ENCODE results near the gene CPT1B.
A peak's percentile ranks its signal among the peaks of the same experiment; 100 is the strongest.

CPT1B gene

DNA sequence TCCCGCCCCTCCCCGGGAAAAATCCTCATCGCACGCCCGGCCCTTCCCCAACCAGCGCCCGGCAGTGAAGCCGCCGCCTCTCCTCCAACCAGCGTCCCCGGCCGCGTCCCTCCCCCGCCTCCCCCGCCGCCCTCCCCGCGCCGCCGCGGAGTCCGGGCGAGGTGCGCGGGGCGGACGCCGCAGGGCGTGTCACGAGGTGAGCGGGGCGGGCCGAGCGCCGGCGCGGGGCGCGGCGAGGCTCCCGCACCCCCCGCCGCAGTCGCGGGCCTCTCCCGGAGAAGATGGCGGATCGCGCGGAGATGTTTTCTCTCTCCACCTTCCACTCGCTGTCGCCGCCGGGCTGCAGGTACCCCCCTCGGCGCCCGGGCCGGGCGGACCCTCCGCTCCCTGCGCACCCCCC is 22.3 kb upstream of the CPT1B start, which contains the start of gene MAPK8IP2:
Gene MAPK8IP2 (plus strand): TSS at position 256 of the 400 bp plus-strand sequence. CDS start 26 bp downstream, at position 282.
- Histone ChIP-seq H3K4me3 (ENCODE audit: low read length) (no peak within 1 kb of the TSS), H3K4me2 (ENCODE audit: low read length) (peak within 1 kb of the TSS; percentile 67), H3K36me3 (ENCODE audit: insufficient read depth, low read length) (no peaks in the 10 kb centered on the region), H3K9me3 (replicated peaks; ENCODE audit: low read length) (no peaks in the 10 kb centered on the region), H3K27me3 (ENCODE audit: control insufficient read depth, insufficient read depth, low read length) (peaks cover 39% of the 10 kb centered on the region), H3K9ac (ENCODE audit: low read depth, low read length) (no peak within 1 kb of the TSS), H3K4me1 (ENCODE audit: control insufficient read depth, insufficient read depth, low read length) (no peaks in the 10 kb centered on the region)

GRCh38 chr22:50599816-50600455 is 21.7 kb upstream of the CPT1B start:
- Histone ChIP-seq H3K4me1 (ENCODE audit: control insufficient read depth, insufficient read depth, low read length) (no peaks in the 10 kb centered on the region), H3K4me3 (ENCODE audit: low read length) (no peak overlapping the region), H3K9ac (ENCODE audit: low read depth, low read length) (no peak overlapping the region), H3K27me3 (ENCODE audit: control insufficient read depth, insufficient read depth, low read length) (peaks cover 33% of the 10 kb centered on the region), H3K36me3 (ENCODE audit: insufficient read depth, low read length) (no peaks in the 10 kb centered on the region), H3K4me2 (ENCODE audit: low read length) (peak overlapping the region; percentile 67), H3K9me3 (replicated peaks; ENCODE audit: low read length) (no peaks in the 10 kb centered on the region)

DNA sequence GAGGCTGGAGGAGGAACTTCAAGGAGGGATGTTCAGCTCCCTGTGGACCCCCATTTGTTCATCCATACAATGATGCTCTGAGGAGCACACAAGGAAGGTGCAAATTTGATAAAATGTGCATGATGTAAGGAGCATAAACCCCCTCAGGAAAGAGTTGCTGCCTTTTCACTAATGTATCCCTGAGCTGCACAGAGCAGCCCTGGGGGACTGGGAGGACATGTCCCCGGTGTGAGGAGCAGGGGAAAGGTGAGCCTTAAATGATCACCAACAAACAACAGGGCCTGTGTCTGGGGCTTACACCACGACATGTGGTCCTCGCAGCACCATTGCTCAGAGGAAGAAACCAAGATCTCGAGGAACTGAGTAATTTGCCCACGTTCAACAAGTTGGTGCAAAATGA is 18.9 kb upstream of the CPT1B start:
- Histone ChIP-seq H3K27me3 (ENCODE audit: control insufficient read depth, insufficient read depth, low read length) (peaks cover 15% of the 10 kb centered on the region), H3K9ac (ENCODE audit: low read depth, low read length) (no peak overlapping the region), H3K36me3 (ENCODE audit: insufficient read depth, low read length) (no peaks in the 10 kb centered on the region), H3K4me2 (ENCODE audit: low read length) (no peak overlapping the region), H3K4me1 (ENCODE audit: control insufficient read depth, insufficient read depth, low read length) (no peaks in the 10 kb centered on the region), H3K4me3 (ENCODE audit: low read length) (no peak overlapping the region), H3K9me3 (replicated peaks; ENCODE audit: low read length) (no peaks in the 10 kb centered on the region)

DNA sequence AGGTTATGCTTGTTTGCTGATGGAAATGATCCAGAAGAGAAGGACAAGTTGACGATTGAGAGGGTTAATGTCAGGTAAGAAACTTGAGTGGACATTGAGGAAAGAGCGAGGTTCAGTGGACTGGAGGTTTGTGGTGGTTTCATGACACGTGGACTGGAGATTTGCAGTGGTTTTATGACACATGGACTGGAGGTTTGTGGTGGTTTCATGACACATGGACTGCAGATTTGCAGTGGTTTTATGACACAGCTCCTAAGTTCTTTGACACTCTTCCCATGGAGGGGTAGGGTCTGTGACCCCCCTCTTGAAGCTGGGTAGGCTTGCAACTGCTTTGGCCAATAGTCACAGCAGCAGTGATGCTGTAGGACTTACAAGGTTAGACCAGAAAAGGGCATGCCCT is 17.0 kb upstream of the CPT1B start:
- Histone ChIP-seq H3K4me3 (ENCODE audit: low read length) (no peak overlapping the region), H3K36me3 (ENCODE audit: insufficient read depth, low read length) (no peaks in the 10 kb centered on the region), H3K4me2 (ENCODE audit: low read length) (no peak overlapping the region), H3K9ac (ENCODE audit: low read depth, low read length) (no peak overlapping the region), H3K27me3 (ENCODE audit: control insufficient read depth, insufficient read depth, low read length) (peaks cover 4% of the 10 kb centered on the region), H3K4me1 (ENCODE audit: control insufficient read depth, insufficient read depth, low read length) (no peaks in the 10 kb centered on the region), H3K9me3 (replicated peaks; ENCODE audit: low read length) (no peaks in the 10 kb centered on the region)

DNA sequence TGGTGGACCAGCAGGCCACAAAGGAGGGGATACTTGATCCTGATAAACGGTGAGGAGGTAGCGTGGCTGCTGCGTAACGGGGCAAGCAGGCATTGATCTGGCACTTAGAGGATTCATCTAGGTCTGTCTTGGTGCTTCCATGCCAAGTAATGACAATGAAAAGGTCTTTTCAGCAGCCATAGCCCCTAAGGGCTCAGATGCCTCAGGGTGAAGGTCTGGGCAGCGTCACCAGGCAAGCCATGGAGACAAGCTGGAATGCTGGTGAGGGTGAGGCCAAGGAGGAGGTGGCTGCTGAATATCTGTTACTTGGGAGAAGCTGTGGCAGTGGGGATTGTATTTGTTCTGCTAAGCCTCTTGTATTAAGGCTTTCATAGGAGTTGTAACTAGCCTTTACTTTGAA is 9.2 kb upstream of the CPT1B start:
- Histone ChIP-seq H3K4me3 (ENCODE audit: low read length) (no peak overlapping the region), H3K4me2 (ENCODE audit: low read length) (no peak overlapping the region), H3K4me1 (ENCODE audit: control insufficient read depth, insufficient read depth, low read length) (peaks cover 5% of the 10 kb centered on the region), H3K36me3 (ENCODE audit: insufficient read depth, low read length) (no peaks in the 10 kb centered on the region), H3K27me3 (ENCODE audit: control insufficient read depth, insufficient read depth, low read length) (no peaks in the 10 kb centered on the region), H3K9ac (ENCODE audit: low read depth, low read length) (no peak overlapping the region), H3K9me3 (replicated peaks; ENCODE audit: low read length) (no peaks in the 10 kb centered on the region)

GRCh38 chr22:50586416-50586815 is 8.2 kb upstream of the CPT1B start:
- no peaks in the 10 kb centered on the region for H3K9me3 ChIP-seq (replicated peaks; ENCODE audit: low read length)
- H3K9ac ChIP-seq (ENCODE audit: low read depth, low read length) = no peak overlapping the region
- H3K27me3 ChIP-seq (ENCODE audit: control insufficient read depth, insufficient read depth, low read length) = no peaks in the 10 kb centered on the region
- no peak overlapping the region for H3K4me3 ChIP-seq (ENCODE audit: low read length)
- H3K4me2 ChIP-seq (ENCODE audit: low read length) = no peak overlapping the region
- H3K36me3 ChIP-seq (ENCODE audit: insufficient read depth, low read length) = no peaks in the 10 kb centered on the region
- H3K4me1 ChIP-seq (ENCODE audit: control insufficient read depth, insufficient read depth, low read length) = peaks cover 10% of the 10 kb centered on the region

GRCh38 chr22:50585781-50586180 is 7.6 kb upstream of the CPT1B start:
- H3K4me1 ChIP-seq (ENCODE audit: control insufficient read depth, insufficient read depth, low read length) = peaks cover 12% of the 10 kb centered on the region
- H3K27me3 ChIP-seq (ENCODE audit: control insufficient read depth, insufficient read depth, low read length) = no peaks in the 10 kb centered on the region
- H3K4me3 ChIP-seq (ENCODE audit: low read length) = no peak overlapping the region
- H3K9ac ChIP-seq (ENCODE audit: low read depth, low read length) = no peak overlapping the region
- H3K9me3 ChIP-seq (replicated peaks; ENCODE audit: low read length) = no peaks in the 10 kb centered on the region
- H3K4me2 ChIP-seq (ENCODE audit: low read length) = no peak overlapping the region
- peaks cover 3% of the 10 kb centered on the region for H3K36me3 ChIP-seq (ENCODE audit: insufficient read depth, low read length)

DNA sequence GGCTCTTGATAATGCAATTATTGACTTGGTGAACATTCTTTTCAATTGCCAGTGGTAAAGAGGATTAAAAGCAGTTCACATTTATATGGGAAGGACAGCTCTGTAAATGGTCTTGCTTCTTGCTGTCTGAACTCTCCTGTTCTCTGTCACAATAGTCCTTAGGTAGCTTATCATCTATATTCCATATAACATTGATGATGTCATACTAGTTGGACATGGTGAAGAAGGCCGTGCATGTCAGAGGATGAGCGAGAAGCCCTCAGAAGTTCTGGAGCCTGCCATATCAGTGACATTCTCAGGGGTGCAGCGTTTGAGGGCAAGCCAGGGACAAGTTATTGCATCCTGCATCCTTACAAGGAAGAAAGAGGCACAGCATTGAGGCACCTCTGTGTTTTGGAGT is 7.0 kb upstream of the CPT1B start:
- no peaks in the 10 kb centered on the region for H3K9me3 ChIP-seq (replicated peaks; ENCODE audit: low read length)
- no peak overlapping the region for H3K4me2 ChIP-seq (ENCODE audit: low read length)
- peaks cover 5% of the 10 kb centered on the region for H3K36me3 ChIP-seq (ENCODE audit: insufficient read depth, low read length)
- peaks cover 12% of the 10 kb centered on the region for H3K4me1 ChIP-seq (ENCODE audit: control insufficient read depth, insufficient read depth, low read length)
- H3K27me3 ChIP-seq (ENCODE audit: control insufficient read depth, insufficient read depth, low read length) = no peaks in the 10 kb centered on the region
- H3K4me3 ChIP-seq (ENCODE audit: low read length) = no peak overlapping the region
- no peak overlapping the region for H3K9ac ChIP-seq (ENCODE audit: low read depth, low read length)

DNA sequence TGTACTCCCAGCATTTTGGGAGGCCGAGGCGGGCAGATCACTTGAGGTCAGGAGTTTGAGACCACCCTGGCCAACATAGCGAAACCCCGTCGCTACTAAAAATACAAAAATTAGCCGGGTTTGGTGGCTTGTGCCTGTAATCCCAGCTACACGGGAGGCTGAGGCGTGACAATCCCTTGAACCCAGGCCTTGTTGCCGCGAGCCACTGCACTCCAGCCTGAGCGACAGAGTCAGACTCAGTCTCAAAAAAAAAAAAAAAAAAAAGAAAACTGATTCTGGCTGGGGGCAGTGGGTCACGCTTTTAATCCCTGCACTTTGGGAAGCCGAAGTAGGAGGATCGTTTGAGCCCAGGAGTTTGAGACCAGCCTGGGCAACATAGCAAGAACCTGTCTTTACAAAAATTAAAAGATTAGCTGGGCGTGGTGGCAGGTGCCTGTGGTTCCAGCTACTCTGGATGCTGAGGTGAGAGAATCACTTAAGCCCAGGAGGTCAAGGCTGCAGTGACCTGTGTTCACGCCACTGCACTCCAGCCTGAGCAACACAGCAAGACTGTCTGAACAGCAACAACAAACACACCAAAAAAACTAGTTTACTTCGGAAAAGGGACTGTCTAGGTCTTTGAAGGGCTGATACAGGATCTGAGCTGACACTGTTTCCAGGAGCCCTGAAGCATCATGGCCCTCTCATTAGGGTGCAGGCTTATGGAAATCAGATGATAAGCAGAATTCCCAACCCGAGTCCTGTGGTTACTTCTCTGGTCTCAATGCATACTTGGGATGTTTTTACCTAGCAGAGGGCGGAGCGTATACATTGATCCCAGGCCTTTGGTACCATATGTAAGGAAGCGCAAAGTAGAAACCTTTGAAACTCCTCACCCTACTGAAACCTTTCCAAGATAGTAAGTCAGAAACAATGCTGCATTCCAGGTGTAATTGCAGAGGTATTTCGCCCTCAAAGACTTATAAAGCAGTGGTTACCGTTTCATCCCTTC is 6.2 kb upstream of the CPT1B start:
- no peak overlapping the region for H3K9ac ChIP-seq (ENCODE audit: low read depth, low read length)
- H3K9me3 ChIP-seq (replicated peaks; ENCODE audit: low read length) = no peaks in the 10 kb centered on the region
- H3K4me3 ChIP-seq (ENCODE audit: low read length) = peak overlapping the region; percentile 85
- peaks cover 12% of the 10 kb centered on the region for H3K4me1 ChIP-seq (ENCODE audit: control insufficient read depth, insufficient read depth, low read length)
- H3K4me2 ChIP-seq (ENCODE audit: low read length) = peak overlapping the region; percentile 95
- no peaks in the 10 kb centered on the region for H3K27me3 ChIP-seq (ENCODE audit: control insufficient read depth, insufficient read depth, low read length)
- peaks cover 7% of the 10 kb centered on the region for H3K36me3 ChIP-seq (ENCODE audit: insufficient read depth, low read length)

DNA sequence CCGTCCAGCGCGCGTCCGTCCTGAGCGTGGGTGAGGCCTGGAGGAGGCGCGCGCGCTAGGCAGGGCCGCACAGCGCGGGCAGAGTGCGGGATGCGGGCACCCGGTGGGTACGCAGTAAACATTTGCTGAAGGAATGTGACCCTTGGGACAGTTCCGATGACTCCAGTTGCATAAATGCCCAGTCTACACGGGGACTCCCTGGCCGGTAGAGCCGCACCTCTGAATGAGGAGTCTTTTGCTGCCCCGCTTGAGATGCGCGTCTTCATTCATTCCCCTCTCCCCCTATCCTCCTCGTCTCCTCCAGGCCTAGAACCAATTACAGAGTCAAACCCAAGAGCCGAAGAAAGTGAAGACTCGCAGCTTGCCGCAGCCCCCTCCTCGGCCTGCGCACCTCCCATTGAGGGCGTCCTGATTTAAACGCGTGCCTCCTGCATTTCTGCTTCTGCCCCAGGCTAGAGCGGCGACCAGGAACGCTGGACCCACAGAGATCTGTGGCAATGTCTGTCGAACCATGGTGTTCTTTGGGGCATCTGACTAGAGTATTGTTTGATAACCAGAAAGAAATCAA is 5.2 kb upstream of the CPT1B start:
- no peaks in the 10 kb centered on the region for H3K27me3 ChIP-seq (ENCODE audit: control insufficient read depth, insufficient read depth, low read length)
- H3K4me3 ChIP-seq (ENCODE audit: low read length) = peak overlapping the region; percentile 85
- H3K9ac ChIP-seq (ENCODE audit: low read depth, low read length) = peak overlapping the region; percentile 99
- H3K9me3 ChIP-seq (replicated peaks; ENCODE audit: low read length) = no peaks in the 10 kb centered on the region
- peaks cover 22% of the 10 kb centered on the region for H3K4me1 ChIP-seq (ENCODE audit: control insufficient read depth, insufficient read depth, low read length)
- peak overlapping the region; percentile 95 for H3K4me2 ChIP-seq (ENCODE audit: low read length)
- H3K36me3 ChIP-seq (ENCODE audit: insufficient read depth, low read length) = peaks cover 7% of the 10 kb centered on the region

DNA sequence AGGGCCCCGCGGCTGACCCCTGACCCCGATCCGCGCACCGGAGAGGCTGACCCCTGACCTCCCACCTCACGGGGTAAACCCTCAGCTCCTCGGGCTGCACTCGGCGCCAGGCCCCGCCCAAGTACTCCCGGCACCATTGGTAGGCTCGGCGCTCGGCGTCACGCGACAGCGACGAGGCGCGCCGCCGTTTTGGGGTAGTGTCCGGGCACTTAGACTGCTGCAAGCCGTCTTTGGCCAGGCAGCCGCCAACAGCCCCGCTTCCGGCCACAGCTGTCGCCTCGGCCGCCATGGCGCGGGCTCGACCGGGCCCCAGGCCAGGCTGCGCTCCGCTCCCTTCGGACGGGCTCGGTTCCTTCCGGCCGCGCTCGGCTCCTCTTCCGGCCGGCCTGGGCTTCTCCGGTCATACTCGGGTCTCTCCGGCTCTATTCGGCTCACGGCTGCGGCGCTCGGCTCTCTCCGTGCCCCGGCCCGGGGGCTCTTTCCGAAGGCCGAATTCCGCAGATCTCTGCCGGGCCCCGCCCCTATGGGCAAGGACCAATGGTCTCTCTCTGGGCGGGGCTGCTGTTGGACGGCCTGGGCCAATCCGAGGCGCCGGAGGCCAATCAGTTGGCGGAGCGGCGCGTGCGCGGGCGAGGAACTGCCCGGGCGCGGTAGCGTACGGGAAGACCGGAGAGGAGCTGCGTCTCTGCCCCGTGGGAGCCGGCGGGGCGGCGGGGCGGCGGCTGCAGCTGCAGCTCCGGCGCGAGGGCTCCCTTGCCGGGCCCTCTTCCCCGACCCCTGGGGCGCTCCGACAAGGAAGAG is 4.5 kb upstream of the CPT1B start, which contains the start of gene CHKB:
Gene CHKB (minus strand): TSS at position 357 of the 801 bp plus-strand sequence. CDS start 68 bp downstream, at position 289.
- peak within 1 kb of the TSS; percentile 99 for H3K9ac ChIP-seq (ENCODE audit: low read depth, low read length)

More for the DNA sequence above, 4.5 kb upstream of the CPT1B start, which contains the start of gene CHKB:
- Histone ChIP-seq H3K27me3 (ENCODE audit: control insufficient read depth, insufficient read depth, low read length) (no peaks in the 10 kb centered on the region), H3K4me2 (ENCODE audit: low read length) (peak within 1 kb of the TSS; percentile 95), H3K36me3 (ENCODE audit: insufficient read depth, low read length) (peaks cover 7% of the 10 kb centered on the region), H3K4me1 (ENCODE audit: control insufficient read depth, insufficient read depth, low read length) (peaks cover 26% of the 10 kb centered on the region), H3K4me3 (ENCODE audit: low read length) (peak within 1 kb of the TSS; percentile 96), H3K9me3 (replicated peaks; ENCODE audit: low read length) (no peaks in the 10 kb centered on the region)
